Limb (tissue), 2 donors: ENCODE measurements around the gene PPP2R3A.
"Not testable (repeated sequence)": the region's sequence is repeated elsewhere in the genome, so short reads cannot be mapped to it uniquely, and the experiment has no call there.

ENCODE experiments used
- DNase-seq, 2 donors: peaks; one replicate each; pipeline ENCODE4 v3.0.0-alpha.2; 2016; ENCODE audit errors: extremely low spot score in 2 of 2

PPP2R3A gene

GRCh38 chr3:136149667-136150066 is 184.1 kb downstream of the PPP2R3A start:
- no peak for DNase-seq

- no peak for DNase-seq
Measured at GRCh38 chr3:136151219-136151618, 185.7 kb downstream of the PPP2R3A start.

GRCh38 chr3:136152176-136152843 is 186.8 kb downstream of the PPP2R3A start:
- no peak for DNase-seq

GRCh38 chr3:136152963-136153362 is 187.4 kb downstream of the PPP2R3A start:
- no peak for DNase-seq

- no peak for DNase-seq
Measured at GRCh38 chr3:136161516-136161915, 196.0 kb downstream of the PPP2R3A start.

GRCh38 chr3:136162322-136162721 is 196.8 kb downstream of the PPP2R3A start:
- DNase-seq, result no peak

- not testable (repeated sequence) for DNase-seq
Measured at GRCh38 chr3:136163607-136164006, 198.1 kb downstream of the PPP2R3A start.

GRCh38 chr3:136166507-136166906 is 201.0 kb downstream of the PPP2R3A start:
- DNase-seq, result no peak

GRCh38 chr3:136168236-136168635 is 202.7 kb downstream of the PPP2R3A start:
- DNase-seq, result not testable (repeated sequence)

GRCh38 chr3:136171097-136171542 is 205.6 kb downstream of the PPP2R3A start:
- DNase-seq, result no peak

GRCh38 chr3:136173939-136174490 is 208.5 kb downstream of the PPP2R3A start:
- DNase-seq, result no peak

GRCh38 chr3:136177876-136178275 is 212.3 kb downstream of the PPP2R3A start:
- no peak for DNase-seq

- DNase-seq, result no peak
Measured at GRCh38 chr3:136181741-136182140, 216.2 kb downstream of the PPP2R3A start.

GRCh38 chr3:136184703-136185102 is 219.2 kb downstream of the PPP2R3A start:
- no peak for DNase-seq

GRCh38 chr3:136186344-136186743 is 220.8 kb downstream of the PPP2R3A start:
- DNase-seq, result no peak

GRCh38 chr3:136186846-136187245 is 221.3 kb downstream of the PPP2R3A start:
- no peak for DNase-seq

GRCh38 chr3:136187868-136188267 is 222.3 kb downstream of the PPP2R3A start:
- no peak for DNase-seq

GRCh38 chr3:136189043-136189442 is 223.5 kb downstream of the PPP2R3A start:
- no peak for DNase-seq

- DNase-seq, result no peak
Measured at GRCh38 chr3:136189859-136190617, 224.5 kb downstream of the PPP2R3A start.

GRCh38 chr3:136192195-136192594 is 226.7 kb downstream of the PPP2R3A start:
- not testable (repeated sequence) for DNase-seq

GRCh38 chr3:136192831-136193230 is 227.3 kb downstream of the PPP2R3A start:
- no peak for DNase-seq

GRCh38 chr3:136193278-136194054 is 227.9 kb downstream of the PPP2R3A start:
- no peak for DNase-seq
